ENCODE measurements around the gene CEP135.

Gene CEP135

GRCh38 chr4:55938481-55938880 is 10.3 kb upstream of the CEP135 start:
- Histone ChIP-seq H3K79me2 (ENCODE audit: low read length) (no peaks in the 10 kb centered on the region), H3K27ac (ENCODE audit: low read length) (no peak overlapping the region), H3K4me2 (ENCODE audit: low read depth, low read length) (no peak overlapping the region), H4K20me1 (ENCODE audit: insufficient read depth, low read length) (no peaks in the 10 kb centered on the region), H3K9me2 (replicated peaks; ENCODE audit: insufficient read depth, low read length) (no peaks in the 10 kb centered on the region), H3K4me3 (ENCODE audit: low read length) (no peak overlapping the region), H3K27me3 (replicated peaks; ENCODE audit: insufficient read depth, low read length) (no peaks in the 10 kb centered on the region), H2AFZ (ENCODE audit: low read length) (no peak overlapping the region), H3K9me3 (replicated peaks; ENCODE audit: insufficient read depth, low read length) (no peaks in the 10 kb centered on the region), H3K36me3 (replicated peaks; ENCODE audit: insufficient read depth, low read length) (0 out of 2 replicates have a peak, but pooled peaks cover 4% of the 10 kb centered on the region), H3K4me1 (ENCODE audit: low read length) (no peaks in the 10 kb centered on the region), H3K9ac (ENCODE audit: low read length) (no peak overlapping the region), H3F3A (ENCODE audit: insufficient read depth, low read length) (no peaks in the 10 kb centered on the region)
- DNase-seq, result no peak
- no peak for TF ChIP-seq CTCF (IDR thresholded peaks at IDR 0.05; ENCODE audit: low read length)
- TF ChIP-seq EZH2 (optimal IDR thresholded peaks at IDR 0.05; ENCODE audit: low read depth, low read length), result no peak
- no peak for TF ChIP-seq EZH2phosphoT487 (IDR thresholded peaks at IDR 0.05; ENCODE audit: low read length)

DNA sequence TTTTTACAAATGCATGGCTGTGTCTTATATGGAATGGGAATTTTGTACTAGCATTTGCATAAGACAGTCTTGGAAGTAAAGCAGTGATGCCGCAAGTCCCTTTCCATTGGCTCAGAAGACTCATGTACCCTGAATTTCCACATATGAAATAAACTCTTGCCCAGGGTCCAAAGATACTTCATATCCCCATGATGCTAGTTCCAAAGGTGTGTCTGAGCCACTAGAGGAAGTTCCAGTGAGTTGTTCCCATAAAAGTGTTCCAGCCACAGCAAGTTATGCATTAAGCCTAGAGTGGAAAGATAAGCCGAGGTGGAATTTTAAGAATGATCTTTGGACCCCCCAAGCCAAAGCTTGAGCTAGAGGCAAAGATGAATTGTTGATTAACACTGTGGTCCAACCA is 9.3 kb upstream of the CEP135 start:
- Histone ChIP-seq H3K27ac (ENCODE audit: low read length) (no peak overlapping the region), H3F3A (ENCODE audit: insufficient read depth, low read length) (no peaks in the 10 kb centered on the region), H3K4me2 (ENCODE audit: low read depth, low read length) (no peak overlapping the region), H4K20me1 (ENCODE audit: insufficient read depth, low read length) (no peaks in the 10 kb centered on the region), H3K27me3 (replicated peaks; ENCODE audit: insufficient read depth, low read length) (no peaks in the 10 kb centered on the region), H3K4me1 (ENCODE audit: low read length) (no peaks in the 10 kb centered on the region), H3K79me2 (ENCODE audit: low read length) (no peaks in the 10 kb centered on the region), H3K9me2 (replicated peaks; ENCODE audit: insufficient read depth, low read length) (no peaks in the 10 kb centered on the region), H3K9me3 (replicated peaks; ENCODE audit: insufficient read depth, low read length) (no peaks in the 10 kb centered on the region), H3K9ac (ENCODE audit: low read length) (no peak overlapping the region), H2AFZ (ENCODE audit: low read length) (no peak overlapping the region), H3K4me3 (ENCODE audit: low read length) (no peak overlapping the region), H3K36me3 (replicated peaks; ENCODE audit: insufficient read depth, low read length) (0 out of 2 replicates have a peak, but pooled peaks cover 4% of the 10 kb centered on the region)
- TF ChIP-seq CTCF (IDR thresholded peaks at IDR 0.05; ENCODE audit: low read length), result no peak
- no peak for TF ChIP-seq EZH2 (optimal IDR thresholded peaks at IDR 0.05; ENCODE audit: low read depth, low read length)
- TF ChIP-seq EZH2phosphoT487 (IDR thresholded peaks at IDR 0.05; ENCODE audit: low read length), result no peak
- no peak for DNase-seq

DNA sequence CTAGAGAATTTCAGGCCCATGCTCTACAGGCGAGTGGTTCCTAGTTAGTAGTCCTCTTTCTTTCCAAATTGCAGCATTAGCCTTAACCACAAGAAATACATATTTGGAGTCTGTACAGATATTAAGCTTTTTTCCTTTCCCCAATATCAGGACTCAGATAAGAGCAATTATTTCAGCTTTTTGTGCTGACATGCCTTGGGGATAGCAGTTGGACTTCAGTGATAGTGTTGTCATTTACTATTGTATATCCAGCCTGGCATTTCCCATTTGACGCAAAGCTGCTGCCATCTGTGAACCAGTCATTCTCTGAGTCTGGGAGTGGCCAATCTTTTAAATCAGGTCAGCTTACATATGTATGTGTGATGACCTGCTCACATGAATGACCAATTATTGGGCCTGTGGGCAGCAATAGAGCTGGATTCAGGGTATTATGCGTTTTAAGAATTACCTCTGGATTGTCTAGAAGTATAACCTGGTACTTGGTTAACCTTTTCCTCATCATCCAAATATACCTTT is 6.8 kb upstream of the CEP135 start:
- H3K4me1 ChIP-seq (ENCODE audit: low read length), result peaks cover 6% of the 10 kb centered on the region
- no peak overlapping the region for H3K4me2 ChIP-seq (ENCODE audit: low read depth, low read length)
- no peaks in the 10 kb centered on the region for H3K27me3 ChIP-seq (replicated peaks; ENCODE audit: insufficient read depth, low read length)
- peaks cover 9% of the 10 kb centered on the region for H3K79me2 ChIP-seq (ENCODE audit: low read length)
- H4K20me1 ChIP-seq (ENCODE audit: insufficient read depth, low read length), result no peaks in the 10 kb centered on the region
- TF ChIP-seq EZH2phosphoT487 (IDR thresholded peaks at IDR 0.05; ENCODE audit: low read length), result no peak
- no peak for TF ChIP-seq CTCF (IDR thresholded peaks at IDR 0.05; ENCODE audit: low read length)
- no peak for TF ChIP-seq EZH2 (optimal IDR thresholded peaks at IDR 0.05; ENCODE audit: low read depth, low read length)
- H3K4me3 ChIP-seq (ENCODE audit: low read length), result no peak overlapping the region
- DNase-seq, result no peak
- H3K27ac ChIP-seq (ENCODE audit: low read length), result no peak overlapping the region
- H2AFZ ChIP-seq (ENCODE audit: low read length), result no peak overlapping the region
- no peaks in the 10 kb centered on the region for H3K9me3 ChIP-seq (replicated peaks; ENCODE audit: insufficient read depth, low read length)
- H3K9me2 ChIP-seq (replicated peaks; ENCODE audit: insufficient read depth, low read length), result no peaks in the 10 kb centered on the region
- H3K9ac ChIP-seq (ENCODE audit: low read length), result no peak overlapping the region
- peaks cover under 1% of the 10 kb centered on the region for H3F3A ChIP-seq (ENCODE audit: insufficient read depth, low read length)
- 0 out of 2 replicates have a peak, but pooled peaks cover 4% of the 10 kb centered on the region for H3K36me3 ChIP-seq (replicated peaks; ENCODE audit: insufficient read depth, low read length)
